Stimulated activated CD4-positive, alpha-beta T cell treated with anti-CD3 and anti-CD28 coated beads, Interleukin-4, amount 100 ng/mL, for 24 hours (primary cell): ENCODE data around the gene NDUFA11.

Source experiments
- DNase-seq: peaks from one replicate; pipeline ENCODE4 v3.0.0-alpha.2; 2020

The NDUFA11 gene

GRCh38 chr19:5905114-5905778 lies 1.7 kb upstream of the NDUFA11 start:
- DNase-seq: no peak

- DNase-seq: peak; percentile 100
These were observed 943 bp upstream of the NDUFA11 start, which contains the start of gene VMAC for GRCh38 chr19:5904352-5905113. VMAC (plus strand) TSS chr19:5904872; CDS start chr19:5904891, 19 bp downstream.

- peak; percentile 16 for DNase-seq
These were observed 450 bp downstream of the NDUFA11 start for GRCh38 chr19:5903056-5903623.

- no peak for DNase-seq
These were observed 2.6 kb downstream of the NDUFA11 start for GRCh38 chr19:5900976-5901375.

GRCh38 chr19:5899728-5900526 lies 3.7 kb downstream of the NDUFA11 start:
- no peak for DNase-seq

GRCh38 chr19:5897189-5897969 lies 6.2 kb downstream of the NDUFA11 start:
- no peak for DNase-seq

GRCh38 chr19:5896365-5897076 lies 7.1 kb downstream of the NDUFA11 start:
- DNase-seq: no peak

- DNase-seq: no peak
These were observed 7.7 kb downstream of the NDUFA11 start for GRCh38 chr19:5895890-5896289.

- no peak for DNase-seq
These were observed 8.2 kb downstream of the NDUFA11 start for GRCh38 chr19:5895409-5895808.

- no peak for DNase-seq
These were observed 8.8 kb downstream of the NDUFA11 start for GRCh38 chr19:5894704-5895349.

GRCh38 chr19:5893907-5894703 lies 9.5 kb downstream of the NDUFA11 start:
- DNase-seq: no peak

GRCh38 chr19:5893296-5893903 lies 10.2 kb downstream of the NDUFA11 start:
- DNase-seq: no peak

- DNase-seq: no peak
These were observed 10.8 kb downstream of the NDUFA11 start for GRCh38 chr19:5892772-5893275.

- DNase-seq: no peak
These were observed 11.4 kb downstream of the NDUFA11 start for GRCh38 chr19:5891938-5892771.

GRCh38 chr19:5891572-5891937 lies 12.0 kb downstream of the NDUFA11 start:
- DNase-seq: no peak

GRCh38 chr19:5890099-5890498 lies 13.5 kb downstream of the NDUFA11 start:
- DNase-seq: no peak

- DNase-seq: no peak
These were observed 14.2 kb downstream of the NDUFA11 start for GRCh38 chr19:5889288-5889971.
